Amniotic stem cell (primary cell): Measurements from ENCODE around the gene RAB22A.
"Not testable (repeated sequence)": the region's sequence is repeated elsewhere in the genome, so short reads cannot be mapped to it uniquely, and the experiment has no call there.

Experiments
- DNase-seq: peaks from one replicate; lab custom pipeline; 2025; lab: John Stamatoyannopoulos, UW

Gene RAB22A

GRCh38 chr20:58388882-58389323, 79.4 kb downstream of the RAB22A start, which contains the start of gene VAPB:
TSS of gene VAPB (plus strand) at chr20:58389229. CDS start at chr20:58389460, 231 bp downstream.
- DNase-seq = peak; percentile 85

- DNase-seq = peak; percentile 14
These were observed 79.9 kb downstream of the RAB22A start for GRCh38 chr20:58389324-58389967.

GRCh38 chr20:58389968-58390658, 80.6 kb downstream of the RAB22A start:
- DNase-seq = no peak

GRCh38 chr20:58390659-58391035, 81.1 kb downstream of the RAB22A start:
- no peak for DNase-seq

GRCh38 chr20:58392286-58392685, 82.8 kb downstream of the RAB22A start:
- no peak for DNase-seq

GRCh38 chr20:58393299-58393698, 83.8 kb downstream of the RAB22A start:
- DNase-seq = peak; percentile 24

GRCh38 chr20:58394801-58395200, 85.3 kb downstream of the RAB22A start:
- no peak for DNase-seq

- no peak for DNase-seq
These were observed 86.1 kb downstream of the RAB22A start for GRCh38 chr20:58395604-58396003.

- DNase-seq = no peak
These were observed 87.9 kb downstream of the RAB22A start for GRCh38 chr20:58397429-58397828.

GRCh38 chr20:58398254-58398653, 88.7 kb downstream of the RAB22A start:
- no peak for DNase-seq

- DNase-seq = no peak
These were observed 90.4 kb downstream of the RAB22A start for GRCh38 chr20:58399926-58400325.

- DNase-seq = no peak
These were observed 91.6 kb downstream of the RAB22A start for GRCh38 chr20:58401162-58401561.

GRCh38 chr20:58402305-58402704, 92.8 kb downstream of the RAB22A start:
- DNase-seq = no peak

- no peak for DNase-seq
These were observed 93.3 kb downstream of the RAB22A start for GRCh38 chr20:58402827-58403226.

- DNase-seq = no peak
These were observed 93.8 kb downstream of the RAB22A start for GRCh38 chr20:58403272-58403671.

GRCh38 chr20:58405504-58406291, 96.2 kb downstream of the RAB22A start:
- no peak for DNase-seq

- DNase-seq = no peak
These were observed 97.0 kb downstream of the RAB22A start for GRCh38 chr20:58406422-58407001.

- no peak for DNase-seq
These were observed 97.8 kb downstream of the RAB22A start for GRCh38 chr20:58407201-58407873.

- DNase-seq = no peak
These were observed 98.5 kb downstream of the RAB22A start for GRCh38 chr20:58407966-58408557.

GRCh38 chr20:58408603-58409246, 99.2 kb downstream of the RAB22A start:
- DNase-seq = no peak

- not testable (repeated sequence) for DNase-seq
These were observed 104.7 kb downstream of the RAB22A start for GRCh38 chr20:58414216-58414615.
